M059J (cell line): ENCODE measurements around the gene SGF29. TPM values are rescaled to one million over a fixed set of nuclear protein-coding genes. Genes with fewer than 3 reads are reported as not detected.
"Not testable (repeated sequence)": the region's sequence is repeated elsewhere in the genome, so short reads cannot be mapped to it uniquely, and the experiment has no call there.

Experiments
- DNase-seq: peaks from one replicate; pipeline ENCODE4 v3.0.0-alpha.2; 2012; ENCODE audit warnings: low read depth
- total RNA-seq: library from RNA; depleted of rRNA; stranded (reverse); fragments of >200 nt; shearing (Covaris generic); gene quantifications from 2 replicates; pipeline ENCODE4 v1.2.3, GENCODE V29; 2014; rRNA removed

SGF29 gene
- 16.5 and 16.7 TPM in 2 replicates for total RNA-seq

- DNase-seq, result peak; percentile 86
Observed at GRCh38 chr16:28553776-28554633, at the start of gene SGF29. SGF29 (plus strand) TSS chr16:28553920; CDS start chr16:28581070, 27,150 bp downstream.

DNA sequence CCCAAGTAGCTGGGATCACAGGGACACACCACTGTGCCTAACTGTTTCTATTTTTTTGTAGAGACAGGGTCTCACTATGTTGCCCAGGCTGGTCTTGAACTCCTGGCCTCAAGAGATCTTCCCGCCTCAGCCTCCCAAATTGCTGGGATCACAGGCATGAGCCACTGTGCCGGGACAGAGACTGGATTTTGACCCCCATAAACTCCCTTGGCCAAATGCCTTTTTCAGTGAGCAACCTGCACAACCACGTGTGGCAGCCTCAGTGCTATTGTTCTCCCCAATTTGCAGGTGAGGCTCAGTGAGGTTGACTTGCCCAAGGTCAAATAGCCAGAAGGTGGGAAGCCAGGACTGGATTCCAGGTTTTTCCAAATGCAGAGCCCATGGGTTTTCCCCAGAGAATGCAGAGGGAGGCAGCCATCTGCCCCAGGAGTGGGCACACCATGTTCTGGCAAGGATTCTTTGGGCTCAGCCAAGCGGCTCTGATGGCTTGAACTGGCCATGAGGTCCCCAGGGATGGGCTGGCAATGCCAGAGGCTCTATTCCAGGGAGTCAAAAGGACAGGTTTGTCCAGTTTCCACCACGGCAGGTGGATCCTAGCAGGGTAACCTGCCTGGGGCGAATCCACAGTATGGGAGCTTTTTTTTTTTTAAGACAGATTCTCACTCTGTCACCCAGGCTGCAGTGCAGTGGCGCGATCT is 48.9 kb upstream of the SGF29 start:
- DNase-seq, result no peak

GRCh38 chr16:28505489-28506137 is 48.1 kb upstream of the SGF29 start:
- no peak for DNase-seq

DNA sequence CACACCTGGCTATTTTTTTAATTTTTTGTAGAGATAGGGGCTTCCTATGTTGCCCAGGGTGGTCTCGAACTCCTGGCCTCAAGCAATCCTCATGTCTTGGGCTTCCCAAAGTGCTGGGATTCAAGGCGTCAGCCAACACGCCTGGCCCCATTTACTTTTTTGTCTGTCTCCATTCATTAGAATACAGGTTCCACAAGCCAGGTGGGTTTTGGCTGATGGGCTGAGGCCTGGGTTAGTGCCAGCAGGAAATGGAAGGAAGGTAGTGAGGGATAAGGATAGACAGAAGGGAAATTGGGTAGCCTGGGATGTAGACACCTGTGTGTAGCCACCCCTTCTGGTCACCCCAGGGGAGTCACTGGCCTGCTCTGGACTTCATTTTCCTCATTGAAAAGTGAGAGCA is 42.7 kb upstream of the SGF29 start:
- no peak for DNase-seq

DNA sequence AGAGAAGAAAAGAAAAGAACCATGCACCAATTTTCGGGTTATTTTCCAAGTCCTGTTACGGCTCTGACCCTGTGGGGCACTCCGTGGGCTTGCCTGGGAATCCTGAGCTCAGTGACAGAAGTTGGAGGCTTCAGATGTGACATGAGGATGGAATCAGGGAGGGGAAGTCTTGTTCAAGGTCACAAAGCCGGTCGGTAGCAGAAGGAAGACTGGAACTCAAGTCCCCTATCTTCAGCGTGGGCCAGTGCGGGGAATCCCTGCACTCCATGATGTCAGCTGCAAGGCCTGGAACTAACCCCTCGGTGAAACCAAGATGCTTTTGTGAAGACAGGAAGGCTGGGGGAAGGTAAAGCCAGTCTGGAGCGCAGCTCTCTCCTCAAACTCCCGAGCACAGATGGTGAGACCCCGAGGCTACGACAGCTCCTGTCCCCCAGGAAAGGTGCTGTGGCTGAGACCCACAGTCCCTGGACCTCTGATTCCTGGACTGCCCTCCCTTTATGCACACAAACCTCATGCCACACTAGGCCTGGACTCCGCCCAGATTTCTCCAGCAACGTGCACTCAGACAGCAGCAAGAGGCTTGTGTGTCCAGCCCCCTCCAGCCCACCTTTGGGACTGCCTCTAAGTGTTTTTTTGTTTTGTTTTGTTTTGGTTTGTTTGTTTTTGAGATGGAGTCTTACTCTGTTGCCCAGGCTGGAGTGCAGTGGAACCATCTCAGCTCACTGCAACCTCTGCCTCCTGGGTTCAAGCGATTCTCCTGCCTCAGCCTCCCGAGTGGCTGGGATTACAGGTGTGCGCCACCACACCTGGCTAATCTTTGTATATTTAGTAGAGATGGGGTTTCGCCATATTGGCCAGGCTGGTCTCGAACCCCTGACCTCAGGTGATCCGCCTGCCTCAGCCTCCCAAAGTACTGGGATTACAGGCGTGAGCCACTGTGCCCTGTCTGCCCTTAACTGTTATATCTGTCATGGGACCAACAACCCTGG is 41.6 kb upstream of the SGF29 start:
- no peak for DNase-seq

DNA sequence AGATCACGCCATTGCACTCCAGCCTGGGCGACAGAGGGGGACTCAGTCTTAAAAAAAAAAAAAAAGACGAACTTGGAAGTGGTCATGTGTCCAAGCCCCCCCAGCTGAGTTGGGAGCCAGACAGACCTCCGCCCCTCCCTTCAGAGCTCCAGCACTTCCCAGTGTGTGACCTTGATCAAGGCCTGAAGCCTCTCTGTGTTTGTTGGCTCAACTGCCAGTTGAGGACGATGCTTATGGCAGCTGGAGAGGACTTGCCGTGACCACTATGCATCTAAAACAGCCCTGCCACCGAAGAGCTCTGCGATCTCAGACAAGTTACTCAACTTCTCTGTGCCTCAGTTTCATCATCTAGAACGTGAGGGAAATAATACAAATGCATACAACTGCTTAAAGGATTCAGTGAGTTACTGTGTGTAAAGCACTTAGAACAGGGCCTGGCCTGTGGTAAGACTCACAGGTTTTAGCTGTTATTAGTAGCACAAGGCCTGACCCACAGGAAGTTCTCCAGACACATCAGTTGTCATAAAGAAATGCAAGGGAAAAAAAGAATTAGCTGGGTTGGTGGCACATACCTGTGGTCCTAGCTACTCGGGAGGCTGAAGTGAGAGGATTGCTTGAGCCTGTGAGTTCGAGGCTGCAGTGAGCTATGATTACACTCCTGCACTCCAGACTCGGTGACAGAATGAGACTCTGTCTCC is 40.1 kb upstream of the SGF29 start:
- peak; percentile 57 for DNase-seq

GRCh38 chr16:28514246-28514645 is 39.5 kb upstream of the SGF29 start:
- DNase-seq, result no peak

DNA sequence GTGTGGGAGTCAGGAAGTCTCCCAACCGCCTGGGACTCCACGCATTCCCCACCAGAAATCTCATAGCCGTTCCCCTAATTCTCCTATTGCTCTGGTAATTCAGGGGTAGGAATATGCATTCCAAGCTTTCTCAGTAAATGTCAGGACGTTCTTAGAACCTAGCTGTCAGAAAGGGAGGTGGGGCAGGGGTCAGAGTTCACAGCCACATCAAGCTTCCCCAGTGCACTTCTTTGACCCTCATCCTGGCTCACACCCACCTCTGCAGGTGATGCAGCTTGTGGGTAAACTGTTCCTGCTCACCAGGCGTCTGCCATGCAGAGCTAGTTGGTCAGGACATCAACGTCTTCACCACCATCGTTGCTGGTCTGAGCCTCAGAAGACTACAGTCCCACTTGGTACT is 33.0 kb upstream of the SGF29 start:
- no peak for DNase-seq

GRCh38 chr16:28521436-28521835 is 32.3 kb upstream of the SGF29 start:
- no peak for DNase-seq

- DNase-seq, result no peak
Observed at GRCh38 chr16:28522792-28523191, 30.9 kb upstream of the SGF29 start.

- DNase-seq, result peak; percentile 19
Observed at GRCh38 chr16:28524681-28525171, 29.0 kb upstream of the SGF29 start.

- no peak for DNase-seq
Observed at GRCh38 chr16:28526201-28527099, 27.3 kb upstream of the SGF29 start.

DNA sequence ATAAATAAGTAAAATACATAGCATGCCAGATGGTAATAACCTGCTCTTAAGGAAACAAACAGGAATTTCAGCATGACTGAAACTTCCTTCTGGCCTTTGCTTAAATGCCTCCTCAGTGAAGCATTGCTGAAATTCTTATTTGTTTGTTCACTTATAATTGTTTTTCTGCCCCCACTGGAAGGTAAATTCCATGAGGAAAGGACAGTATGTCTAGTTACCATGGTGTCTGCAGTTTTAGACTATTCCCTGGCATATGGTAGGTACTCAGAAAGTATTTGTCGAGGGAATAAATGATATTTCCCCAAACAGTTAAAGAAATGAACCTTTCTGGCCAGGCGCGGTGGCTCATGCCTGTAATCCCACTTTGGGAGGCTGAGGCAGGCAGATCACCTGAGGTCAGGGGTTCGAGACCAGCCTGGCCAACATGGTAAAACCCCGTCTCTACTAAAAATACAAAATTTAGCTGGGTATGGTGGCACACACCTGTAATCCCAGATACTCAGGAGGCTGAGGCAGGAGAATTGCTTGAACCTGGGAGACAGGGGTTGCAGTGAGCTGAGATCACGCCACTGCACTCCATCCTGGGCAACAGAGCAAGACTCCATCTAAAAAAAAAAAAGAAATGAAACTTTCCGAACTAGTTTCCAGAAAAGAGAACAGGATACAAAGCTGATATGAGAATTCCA is 26.5 kb upstream of the SGF29 start:
- not testable (repeated sequence) for DNase-seq

DNA sequence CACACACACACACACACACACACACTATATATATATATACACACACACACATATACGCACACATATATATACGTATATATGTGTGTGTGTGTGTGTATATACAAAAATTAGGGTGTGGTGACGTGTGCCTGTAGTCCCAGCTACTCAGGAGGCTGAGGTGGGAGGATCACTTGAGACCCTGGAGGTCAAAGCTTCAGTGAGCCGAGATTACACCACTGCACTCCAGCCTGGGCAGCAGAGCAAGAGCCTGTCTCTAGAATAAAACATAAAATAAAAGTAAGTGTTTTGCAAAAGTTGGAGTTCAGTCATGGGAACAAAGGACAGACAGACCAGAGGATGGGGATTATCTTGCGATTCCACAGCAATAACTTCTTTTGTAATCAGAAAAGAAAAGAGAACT is 25.7 kb upstream of the SGF29 start:
- DNase-seq, result no peak

GRCh38 chr16:28528463-28528867 is 25.3 kb upstream of the SGF29 start:
- no peak for DNase-seq

- DNase-seq, result no peak
Observed at GRCh38 chr16:28529124-28529523, 24.6 kb upstream of the SGF29 start.

GRCh38 chr16:28531777-28532744 is 21.7 kb upstream of the SGF29 start:
- DNase-seq, result peak; percentile 16
